GM19463 (cell line): Measurements from ENCODE around the gene PNMA1.

Source experiments
- ATAC-seq: cut with Tn5 transposase; IDR thresholded peaks from one replicate; pipeline ENCODE4 v1.9.1; 2021; ENCODE audit warnings: mild to moderate bottlenecking, moderate library complexity; ENCODE audit not compliant: unreplicated experiment

Gene PNMA1

DNA sequence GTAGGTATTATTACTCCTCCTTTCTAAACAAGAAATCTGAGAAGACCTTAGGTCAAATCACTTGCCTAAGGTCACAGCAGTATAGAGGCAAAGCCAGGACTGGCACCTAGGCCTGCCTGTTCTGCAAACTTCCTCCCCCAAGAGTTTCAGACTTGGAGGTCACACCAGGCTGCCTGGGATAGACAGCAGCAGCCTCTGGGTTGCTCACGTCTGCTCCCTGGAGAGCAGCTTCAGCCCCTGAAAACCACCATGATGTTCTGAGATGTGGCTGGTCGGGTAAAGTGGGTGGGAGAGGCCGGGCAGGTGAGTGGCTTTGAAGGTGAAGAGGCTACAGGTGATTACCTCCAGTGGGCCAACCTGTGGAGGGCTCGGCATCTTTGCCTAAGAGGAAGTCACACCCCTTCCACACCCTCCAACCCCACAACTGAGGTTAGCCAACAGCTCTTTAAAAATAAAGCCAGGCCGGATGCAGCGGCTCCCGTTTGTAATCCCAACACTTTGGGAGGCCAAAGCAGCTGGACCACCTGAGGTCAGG, 37.0 kb upstream of the PNMA1 start:
- no peak for ATAC-seq

DNA sequence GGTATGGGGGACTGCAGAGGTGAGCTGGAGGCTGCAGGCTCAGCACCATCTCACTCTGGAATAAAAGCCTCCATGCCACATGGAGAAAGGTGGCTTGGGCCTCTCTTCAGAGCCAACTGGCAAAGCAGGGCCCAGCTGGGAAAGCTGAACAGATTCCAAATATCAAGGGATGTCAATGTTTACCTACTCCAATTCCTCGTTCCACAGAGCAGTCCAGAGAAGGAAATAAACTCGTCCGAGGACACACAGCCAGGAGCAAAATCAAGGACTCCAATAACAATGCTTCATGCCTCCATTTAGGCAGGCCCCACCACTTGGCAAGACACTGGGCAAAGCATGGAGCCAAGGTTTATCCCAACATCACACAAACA, 36.3 kb upstream of the PNMA1 start:
- ATAC-seq, result no peak

DNA sequence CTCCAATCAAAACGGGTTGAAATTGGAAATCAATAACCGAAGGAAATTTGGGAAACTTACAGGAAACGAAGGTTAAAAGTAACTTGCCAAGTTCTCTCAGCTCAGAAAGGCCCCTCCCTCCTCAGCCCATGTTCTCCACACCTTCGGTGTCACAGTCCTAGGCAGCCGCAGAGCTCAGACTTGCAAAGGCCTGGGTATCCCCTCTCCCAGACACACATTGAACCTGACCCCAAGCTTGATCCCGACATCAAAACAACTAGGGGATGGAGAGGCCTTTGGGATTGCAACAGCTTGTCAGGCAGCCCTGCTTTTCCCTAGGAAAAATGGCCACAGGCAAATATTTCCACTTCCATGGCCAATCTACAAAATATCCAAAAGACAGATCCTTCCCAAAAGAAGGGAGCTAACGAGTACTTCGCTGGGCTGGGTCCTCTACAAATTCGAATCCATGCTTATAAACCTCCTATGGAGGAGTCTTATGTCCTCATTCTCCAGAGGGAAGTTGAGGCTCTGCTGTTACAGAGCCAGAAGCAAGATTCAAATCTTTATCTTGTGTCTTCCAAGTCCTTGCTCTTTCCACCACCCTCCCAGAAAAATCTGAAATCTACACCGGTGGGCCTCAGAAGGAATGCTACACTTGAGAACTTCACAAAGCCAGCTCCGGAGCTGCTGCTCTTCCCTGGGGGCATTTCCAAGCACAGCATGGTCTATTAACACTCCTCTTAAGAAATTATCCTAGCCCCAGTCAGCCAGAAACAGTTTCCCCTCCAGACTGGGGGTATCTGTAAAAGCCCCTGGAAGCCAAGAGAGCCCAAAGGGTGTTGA, 35.7 kb upstream of the PNMA1 start:
- ATAC-seq, result no peak

DNA sequence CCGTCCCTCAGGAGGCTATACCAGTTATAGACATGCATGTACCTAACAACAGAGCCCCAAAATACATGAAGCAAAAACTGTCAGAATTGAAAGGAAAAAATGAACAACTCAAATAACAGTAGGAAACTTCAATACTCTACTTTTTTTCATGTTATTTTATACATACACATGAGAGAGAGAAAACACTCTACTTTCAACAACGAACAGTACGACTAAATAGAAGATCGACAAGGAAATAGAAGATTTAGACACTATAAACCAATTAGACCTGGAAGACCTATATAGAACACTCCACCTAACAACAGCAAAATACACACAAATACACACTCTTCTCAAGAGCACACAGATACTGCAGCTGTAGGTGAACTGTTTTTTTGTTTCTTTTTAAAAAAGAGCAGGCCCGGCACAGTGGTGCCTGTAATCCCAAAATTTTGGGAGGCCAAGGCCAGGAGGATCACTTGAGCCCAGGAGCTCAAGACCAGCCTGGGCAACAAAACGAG, 34.7 kb upstream of the PNMA1 start:
- no peak for ATAC-seq

DNA sequence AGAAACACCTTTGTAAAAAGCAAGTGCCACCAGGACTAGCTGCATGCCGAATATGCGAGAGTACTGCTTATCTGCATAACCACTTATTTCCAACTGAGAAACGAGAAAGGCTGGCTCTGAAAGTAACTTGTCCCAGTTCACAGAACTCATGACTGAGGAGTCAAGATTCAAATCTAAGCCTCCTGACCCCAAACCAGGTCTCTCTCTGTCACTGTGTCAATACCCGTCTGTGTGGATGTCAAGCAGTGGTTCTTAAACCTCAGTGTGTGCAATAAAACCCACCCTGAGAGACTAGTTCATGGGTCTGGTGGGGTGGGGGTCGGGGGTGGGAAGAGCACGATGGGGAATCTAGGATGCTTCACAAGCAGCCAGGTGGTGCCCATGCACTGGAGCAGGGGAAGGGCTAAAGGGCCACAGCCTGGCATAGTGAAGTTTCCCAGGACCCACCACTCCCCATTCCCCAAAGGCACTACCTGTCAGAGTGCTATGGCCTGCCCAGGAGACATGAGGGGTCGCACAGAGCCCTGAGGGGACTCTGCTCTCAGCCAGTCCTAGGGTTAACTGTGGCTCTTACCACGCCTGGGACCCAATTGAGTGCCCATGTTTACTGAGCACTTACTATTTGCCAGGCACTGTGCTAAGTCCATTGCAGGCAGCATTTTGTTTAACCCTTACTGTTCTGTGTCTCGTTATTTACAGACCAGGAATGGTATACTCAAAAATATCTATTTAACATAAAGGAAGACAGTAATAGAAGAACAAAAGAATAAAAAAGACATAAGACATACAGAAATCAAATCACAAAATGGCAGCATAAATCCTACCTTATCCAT, 33.4 kb upstream of the PNMA1 start:
- ATAC-seq, result no peak

DNA sequence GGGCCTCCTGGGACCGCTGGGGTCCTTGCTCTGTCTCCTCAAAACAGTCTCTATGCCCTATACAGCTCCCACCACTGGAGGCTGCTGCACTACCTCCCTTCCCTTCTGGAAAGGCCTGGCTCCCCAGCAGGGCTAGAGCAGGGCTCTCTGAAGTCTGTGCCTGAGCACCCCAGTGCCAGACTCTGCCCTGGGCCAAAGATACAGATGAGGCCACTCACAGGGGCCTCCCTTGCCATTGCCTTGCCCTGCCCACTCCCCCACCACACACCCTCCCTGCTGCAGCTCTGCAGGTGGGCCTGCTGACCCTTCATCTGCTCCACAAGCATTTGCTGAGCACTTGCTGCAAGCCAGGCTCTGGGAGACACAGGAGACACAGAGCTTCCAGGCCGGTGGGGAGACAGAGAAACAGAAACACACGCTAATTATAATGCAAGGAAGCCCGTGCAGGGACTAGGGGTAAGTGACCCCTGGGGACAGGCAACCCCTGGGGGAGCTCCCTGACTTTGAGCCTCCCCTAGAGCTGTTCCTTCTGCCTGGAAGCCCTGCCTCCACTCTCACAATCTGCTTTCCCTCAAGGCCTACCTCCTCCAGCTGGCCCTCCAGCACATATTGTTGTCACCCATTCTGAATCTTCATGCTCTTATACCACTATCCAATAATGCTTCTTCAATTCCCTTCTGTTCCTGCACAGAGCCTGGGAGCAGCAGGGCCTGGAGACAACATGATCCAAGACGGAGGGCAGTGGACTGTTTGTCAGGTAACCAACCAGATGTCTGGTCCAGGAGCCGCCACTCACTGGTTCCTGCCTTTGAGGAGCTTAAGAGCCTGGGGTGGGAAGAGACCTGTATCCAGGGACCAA, 32.6 kb upstream of the PNMA1 start:
- no peak for ATAC-seq

DNA sequence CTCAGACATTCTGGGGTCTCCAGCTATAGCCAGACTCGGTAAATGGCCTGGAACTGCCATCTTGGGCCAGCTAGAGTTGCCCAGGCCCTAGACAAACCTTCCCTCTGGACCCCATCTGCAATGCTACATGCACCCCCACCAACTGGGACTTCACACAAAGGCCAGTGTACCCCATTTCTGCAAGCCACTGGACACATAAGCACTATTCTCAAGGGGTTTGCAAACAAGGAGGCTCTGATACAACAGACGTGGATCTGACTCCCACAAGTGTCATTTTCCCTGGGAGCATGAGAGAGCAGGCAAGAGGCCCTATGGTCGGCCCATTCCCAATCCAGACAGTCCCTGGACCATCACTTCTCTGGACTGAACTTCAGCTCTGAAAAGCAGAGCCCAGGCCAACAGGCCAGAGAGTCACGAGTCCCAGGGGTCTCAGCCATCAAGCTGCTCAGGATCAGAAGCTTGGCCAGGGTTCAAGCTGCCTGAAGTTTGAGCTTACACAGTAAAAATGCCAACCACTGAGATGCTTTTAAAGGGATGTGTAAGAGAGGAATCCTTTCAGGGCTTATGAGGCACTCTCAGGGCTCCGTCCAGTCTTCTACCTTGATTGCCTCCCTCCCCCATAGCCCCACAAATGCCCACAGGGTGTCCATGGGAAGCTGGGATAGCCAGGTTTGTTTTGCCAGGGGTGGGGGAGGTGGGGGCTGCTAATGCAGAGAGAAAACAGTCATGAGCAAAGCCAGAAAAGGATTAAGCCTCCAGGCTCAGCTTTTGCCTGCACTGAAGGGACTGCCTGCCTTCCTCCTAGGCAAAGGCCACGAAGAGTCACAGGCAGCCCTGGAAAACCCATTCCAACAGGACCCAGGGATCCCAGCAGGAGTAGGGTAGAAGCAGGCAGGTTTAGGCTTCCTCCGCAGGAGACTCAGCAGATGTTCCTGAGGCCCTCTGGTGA, 31.7 kb upstream of the PNMA1 start:
- ATAC-seq, result no peak

DNA sequence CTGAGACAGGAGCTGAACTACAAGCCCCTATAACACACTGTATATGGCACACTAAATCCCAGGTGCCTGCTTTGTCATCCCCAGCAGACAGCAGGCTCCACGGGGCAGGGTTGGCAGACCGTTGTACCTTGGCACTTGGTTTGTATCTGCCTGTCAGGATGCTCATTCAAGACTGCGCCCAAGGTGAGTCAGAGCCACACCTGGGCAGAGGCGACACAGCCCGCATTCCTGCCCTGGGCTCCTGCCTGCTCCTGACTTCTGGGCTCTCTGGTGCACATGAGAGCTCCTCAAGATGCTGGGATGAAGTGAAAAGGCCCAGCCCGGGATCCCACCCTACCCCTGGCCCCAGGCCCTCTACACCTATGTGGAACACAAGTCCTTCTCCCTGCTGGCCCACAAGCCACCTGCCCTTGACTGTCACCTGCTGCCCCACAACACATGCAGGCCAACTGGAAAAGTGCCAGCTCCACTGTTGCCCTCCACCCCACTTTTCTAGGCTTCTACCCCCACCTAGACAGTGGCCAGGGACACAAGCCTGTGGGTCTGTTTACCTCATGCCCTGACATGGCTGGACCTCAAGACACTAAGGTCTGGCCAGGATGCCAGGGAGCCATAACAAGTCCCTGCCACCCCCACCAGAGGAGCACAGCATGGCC, 30.8 kb upstream of the PNMA1 start:
- no peak for ATAC-seq

DNA sequence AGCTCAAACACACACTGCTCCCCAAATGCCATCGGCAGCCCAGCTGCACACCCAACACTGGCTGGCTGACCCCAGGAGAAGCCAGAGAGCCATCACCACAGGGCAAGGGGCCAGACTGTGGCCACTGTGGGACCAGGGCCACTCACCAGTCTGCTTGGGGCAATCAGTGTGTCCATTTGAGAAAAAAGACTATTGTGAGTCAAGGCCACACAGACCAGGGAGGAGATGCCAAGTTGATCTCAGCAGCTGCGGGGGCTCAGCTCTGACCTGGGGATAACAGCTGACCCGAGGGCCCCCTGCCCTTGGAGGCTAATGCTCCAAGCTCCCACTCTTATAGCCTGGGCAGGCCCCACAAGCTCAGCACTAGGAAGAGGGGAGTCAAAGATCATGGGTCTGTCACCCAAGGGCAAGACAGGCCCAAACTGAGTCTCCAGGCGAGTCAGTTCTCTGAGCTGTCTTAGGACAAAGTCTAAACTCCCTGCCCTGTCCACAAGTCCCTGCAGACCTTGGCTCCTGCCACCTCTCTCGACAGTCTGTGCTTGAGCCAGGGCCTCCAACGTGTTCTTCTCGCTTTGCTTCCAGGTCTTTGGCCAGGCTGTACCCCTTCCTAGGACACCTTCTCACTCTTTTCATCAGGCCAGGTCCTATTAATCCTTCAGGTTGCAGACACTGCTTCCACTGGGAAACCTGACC, 30.1 kb upstream of the PNMA1 start:
- no peak for ATAC-seq

DNA sequence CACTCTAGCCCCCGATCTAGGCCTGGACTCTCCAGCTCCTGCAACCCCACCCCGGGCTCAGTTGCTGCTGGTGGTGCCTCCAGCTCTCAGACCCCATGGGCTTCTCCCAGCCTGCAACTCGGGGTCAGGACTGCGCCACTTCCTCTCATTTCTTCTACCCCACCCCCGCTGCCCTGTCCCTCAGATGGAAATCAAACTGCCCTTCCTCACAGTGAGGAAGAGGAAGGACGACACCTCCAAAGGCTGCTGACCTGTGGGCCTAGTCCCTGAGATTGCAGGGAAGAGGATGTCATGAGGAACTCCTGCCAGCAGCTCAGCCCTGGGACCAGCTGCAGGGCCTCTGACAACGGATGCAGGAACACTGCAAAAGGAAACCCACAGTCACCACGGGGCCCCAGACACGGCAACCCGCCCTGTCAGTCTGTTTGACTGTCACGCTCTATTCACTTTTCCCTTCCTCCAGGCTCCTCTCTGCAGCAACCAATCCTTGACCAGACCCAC, 29.3 kb upstream of the PNMA1 start:
- ATAC-seq, result peak; percentile 51

DNA sequence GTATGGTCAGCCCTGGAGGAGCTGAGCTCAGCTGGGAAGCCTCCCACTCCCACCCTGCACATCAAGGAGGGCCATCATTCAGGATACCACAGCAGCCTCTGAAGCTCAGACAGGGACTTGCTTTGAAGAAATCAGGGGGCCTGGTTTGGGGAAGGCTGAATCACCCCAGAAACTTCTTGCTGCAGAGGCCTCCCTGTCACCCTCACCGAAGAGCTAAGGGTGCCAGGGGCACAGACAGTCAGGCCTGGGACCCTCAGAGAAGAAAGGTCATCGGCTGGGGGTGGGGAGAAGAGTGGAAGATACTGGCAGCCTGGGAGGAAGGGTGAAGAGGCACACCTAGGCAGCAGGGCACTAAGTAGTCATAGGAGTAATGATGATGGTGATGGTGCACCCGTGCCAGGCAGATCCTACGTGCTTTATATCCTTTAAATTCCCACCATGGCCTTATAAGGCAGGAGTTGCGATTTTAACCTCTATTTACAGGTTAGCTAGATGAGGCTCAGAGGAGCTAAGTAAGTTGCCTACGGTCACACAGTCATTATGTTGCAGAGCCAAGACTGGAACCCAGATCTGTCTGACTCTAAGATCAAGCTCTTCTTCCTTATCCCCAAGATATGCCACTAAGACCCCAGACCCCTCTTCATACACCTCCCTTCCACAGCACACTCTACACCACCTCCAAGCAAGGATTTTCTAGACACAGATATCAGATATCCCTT, 28.5 kb upstream of the PNMA1 start:
- ATAC-seq, result no peak

DNA sequence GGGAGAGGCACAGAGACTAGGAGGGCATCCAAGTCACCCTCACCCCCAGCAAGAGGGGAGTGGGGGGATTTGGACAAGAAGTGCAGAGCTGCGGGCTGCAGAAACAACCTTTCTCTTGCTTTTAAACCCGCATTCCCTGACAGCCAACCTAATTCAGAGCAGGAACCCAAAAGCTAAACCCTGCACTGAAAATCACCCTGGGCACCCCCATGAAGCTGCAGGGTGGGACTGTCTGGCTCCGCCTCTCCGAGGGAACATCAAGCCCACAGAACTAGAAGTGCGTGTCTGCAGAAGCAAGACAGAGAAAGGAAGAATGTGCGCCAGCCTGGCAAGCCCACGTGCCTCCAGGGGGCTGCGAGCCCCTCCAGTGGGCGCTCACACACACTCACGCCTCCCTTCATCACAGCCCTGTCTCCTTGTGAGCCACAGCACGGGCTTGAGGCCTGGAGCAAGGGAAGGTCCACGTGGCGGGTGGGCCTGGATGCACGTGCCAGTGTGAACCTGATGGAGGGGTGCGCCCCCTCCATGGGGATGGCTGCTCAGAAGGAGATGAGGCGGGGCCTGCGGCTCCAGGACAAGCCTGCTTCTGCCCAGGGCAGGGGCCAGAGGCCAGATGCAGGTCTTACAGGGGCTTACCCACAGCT, 27.8 kb upstream of the PNMA1 start:
- ATAC-seq, result no peak

DNA sequence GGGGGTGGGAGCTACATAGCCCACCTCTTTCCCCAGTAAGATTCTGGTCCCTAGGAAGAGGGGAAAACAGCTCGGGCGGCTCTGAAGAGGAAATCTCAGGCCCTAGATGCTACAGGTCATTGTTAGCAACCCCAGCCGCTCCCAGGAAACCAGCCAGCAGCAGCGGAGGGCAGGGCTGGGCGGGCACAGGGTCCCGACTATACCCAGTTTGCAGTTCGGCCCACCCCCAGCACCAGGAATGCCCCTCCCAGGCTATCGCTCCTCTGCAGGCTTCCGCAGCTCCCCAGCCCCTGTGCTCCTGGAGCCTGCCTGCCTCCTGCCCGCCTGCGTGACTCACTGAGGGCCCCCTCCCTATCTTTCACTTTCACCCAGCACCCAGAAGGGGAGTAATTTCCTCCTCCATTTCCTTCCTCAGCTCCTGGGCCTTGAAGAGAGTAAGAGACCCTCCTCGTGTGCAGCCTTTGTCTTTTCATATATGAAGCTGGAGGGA, 27.2 kb upstream of the PNMA1 start:
- ATAC-seq, result peak; percentile 40

DNA sequence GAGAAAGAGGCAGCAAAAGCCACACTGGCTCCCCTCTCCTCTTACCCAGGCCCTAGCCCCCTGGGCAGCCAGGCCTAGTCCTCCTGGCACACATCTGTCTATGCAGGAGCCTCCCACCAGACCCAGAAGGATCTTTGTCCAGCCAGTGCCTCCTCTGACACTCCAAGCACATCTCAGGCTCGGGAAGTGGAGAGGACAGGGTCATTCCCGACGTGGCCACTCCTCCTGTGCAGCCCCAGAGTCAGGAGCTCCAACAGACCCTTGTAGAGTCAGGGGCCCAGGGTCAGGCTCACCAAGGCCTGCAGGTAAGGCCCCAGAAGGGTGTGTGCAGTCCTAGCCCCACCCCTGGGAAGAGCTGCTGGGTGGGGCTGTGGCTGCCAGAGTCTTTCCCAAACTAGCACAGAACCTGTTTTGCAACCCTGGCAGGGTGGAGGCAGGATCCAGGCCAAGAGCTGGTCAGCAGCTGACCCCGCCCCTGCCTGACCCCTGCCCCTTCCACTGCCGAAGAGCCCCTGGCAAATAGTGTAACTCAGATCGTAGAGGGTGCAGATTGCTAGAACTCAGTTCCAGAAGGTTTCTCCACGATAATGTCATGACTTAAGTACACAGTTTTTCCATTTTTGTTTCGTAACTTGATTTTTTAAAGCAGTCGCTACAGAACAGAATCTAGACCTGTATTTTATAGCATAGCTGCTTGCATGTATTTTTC, 26.6 kb upstream of the PNMA1 start:
- ATAC-seq, result no peak

DNA sequence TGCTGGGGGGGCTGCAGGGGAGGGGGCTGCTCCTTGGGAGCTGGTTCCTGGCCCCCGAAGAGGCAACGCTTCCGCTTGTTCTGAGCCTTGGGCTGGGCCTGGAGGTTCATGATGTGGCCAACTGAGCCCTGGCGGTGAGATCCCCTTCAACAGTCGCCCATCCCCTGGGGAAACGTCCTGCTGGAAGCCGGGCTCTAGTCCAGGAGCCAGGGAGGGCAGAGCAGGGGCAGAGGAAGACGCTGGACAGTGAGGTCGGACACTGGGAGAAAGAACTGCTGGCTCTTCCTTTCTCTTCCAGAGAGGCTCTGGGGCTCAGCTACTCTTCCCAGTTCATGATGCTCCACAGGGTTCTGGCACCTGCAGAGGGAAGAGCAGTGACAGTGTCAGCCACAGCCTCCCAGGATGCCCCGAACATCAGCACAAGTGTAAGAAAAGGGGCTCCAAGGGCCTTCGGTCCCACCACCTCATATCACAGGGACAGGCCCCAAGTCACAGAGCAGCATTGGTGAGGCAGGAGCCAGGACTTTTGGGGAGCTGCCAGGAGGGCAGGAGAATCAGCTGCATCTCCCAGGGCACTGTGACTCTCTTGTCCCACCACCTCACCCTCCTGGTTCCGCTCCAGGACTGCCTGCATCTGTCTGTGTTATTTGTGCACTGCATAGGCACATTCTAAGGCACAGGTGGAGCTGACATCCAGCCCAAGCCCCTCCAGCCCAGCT, 25.9 kb upstream of the PNMA1 start:
- no peak for ATAC-seq
